GM18951 (cell line): ENCODE results near the gene AGER.
"Not testable (repeated sequence)": the region's sequence is repeated elsewhere in the genome, so short reads cannot be mapped to it uniquely, and the experiment has no call there.

Experiments used
- POLR2A ChIP-seq: IDR thresholded peaks from 4 replicates; pipeline ENCODE4 v1.6.1; 2011; ENCODE audit warnings: mild to moderate bottlenecking; ENCODE audit not compliant: insufficient read length, insufficient read depth; ENCODE audit errors: extremely low read depth
- in situ Hi-C: fragments of 300-500 bp; cut with MboI; formaldehyde crosslinking; loops from one replicate; pipeline ENCODE4 v1.12.0; 2022; ENCODE audit warnings: low sequenced_read_pairs, mixed read lengths, inconsistent platforms; ENCODE audit not compliant: unreplicated experiment

The AGER gene

GRCh38 chr6:32212076-32212760, 28.2 kb upstream of the AGER start:
- no peak for TF ChIP-seq POLR2A
- in situ Hi-C loops, result no loop called here

- in situ Hi-C loops, result not testable (repeated sequence)
Observed at GRCh38 chr6:32211432-32211831, 27.4 kb upstream of the AGER start.

GRCh38 chr6:32210191-32210601, 26.1 kb upstream of the AGER start:
- in situ Hi-C loops, result no loop called here
- TF ChIP-seq POLR2A, result no peak

- in situ Hi-C loops, result no loop called here
Observed at GRCh38 chr6:32208996-32209395, 24.9 kb upstream of the AGER start.

GRCh38 chr6:32204268-32204715, 20.2 kb upstream of the AGER start:
- no peak for TF ChIP-seq POLR2A
- in situ Hi-C loops, result no loop called here

More at GRCh38 chr6:32208996-32209395, 24.9 kb upstream of the AGER start:
- TF ChIP-seq POLR2A, result no peak

- TF ChIP-seq POLR2A, result no peak
- in situ Hi-C loops, result no loop called here
Observed at GRCh38 chr6:32203426-32204267, 19.6 kb upstream of the AGER start.

- in situ Hi-C loops, result no loop called here
- no peak for TF ChIP-seq POLR2A
Observed at GRCh38 chr6:32202186-32202585, 18.1 kb upstream of the AGER start.

GRCh38 chr6:32200711-32201475, 16.8 kb upstream of the AGER start:
- in situ Hi-C loops, result no loop called here

GRCh38 chr6:32198866-32199265, 14.8 kb upstream of the AGER start:
- TF ChIP-seq POLR2A, result no peak
- in situ Hi-C loops, result no loop called here

More at GRCh38 chr6:32200711-32201475, 16.8 kb upstream of the AGER start:
- no peak for TF ChIP-seq POLR2A

GRCh38 chr6:32198345-32198696, 14.3 kb upstream of the AGER start:
- in situ Hi-C loops, result no loop called here
- TF ChIP-seq POLR2A, result no peak

- in situ Hi-C loops, result no loop called here
- TF ChIP-seq POLR2A, result no peak
Observed at GRCh38 chr6:32196682-32197616, 12.9 kb upstream of the AGER start.

GRCh38 chr6:32195902-32196681, 12.0 kb upstream of the AGER start:
- peak; percentile 88 for TF ChIP-seq POLR2A
- in situ Hi-C loops, result no loop called here
